Kidney tubule cell (primary cell): ENCODE measurements around the gene EARS2.

Source experiments
- DNase-seq: peaks from one replicate; pipeline ENCODE4 v3.0.0-alpha.2; 2018; ENCODE audit warnings: low spot score

The EARS2 gene

DNA sequence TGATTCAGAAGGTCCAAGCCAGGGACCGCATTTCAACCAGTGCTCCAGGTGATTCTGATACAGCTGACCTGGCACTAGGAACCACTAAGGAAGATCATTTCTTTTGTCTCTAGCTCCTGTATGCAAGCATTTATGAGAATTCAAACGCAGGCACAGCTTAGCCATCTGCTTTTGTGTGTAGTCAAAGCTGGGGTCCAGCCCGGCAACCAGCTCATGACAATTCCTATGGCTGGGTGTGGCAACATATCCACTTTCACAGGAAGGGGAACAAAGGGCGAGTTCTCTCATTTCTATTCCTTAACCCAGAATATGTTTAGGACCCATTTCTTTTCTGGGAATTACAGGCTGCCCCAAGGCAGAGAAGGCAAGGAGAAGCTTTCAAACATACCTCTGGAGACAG lies 76.9 kb downstream of the EARS2 start:
- no peak for DNase-seq

GRCh38 chr16:23479138-23479537 lies 78.0 kb downstream of the EARS2 start:
- no peak for DNase-seq

GRCh38 chr16:23478566-23478965 lies 78.6 kb downstream of the EARS2 start:
- DNase-seq = no peak

GRCh38 chr16:23476289-23476688 lies 80.9 kb downstream of the EARS2 start:
- no peak for DNase-seq
